Adrenal gland (tissue), 5 donors: Measurements from ENCODE around the gene PPM1J.

Experiments
- CTCF ChIP-seq, 6 experiments: fragments of 450-650 bp in 4 of 6; fragments of 200-600 bp in 2 of 6; sonication (generic) in 1 of 6; IDR thresholded peaks; 1 replicate in 5 of 6; 2 replicates in 1 of 6; pipeline versions ENCODE4 v1.5.1 to v1.8.0; 2016 to 2021; ENCODE audit warnings: antibody characterized with exemption in 6 of 6, mild to moderate bottlenecking in 2 of 6, moderate library complexity in 1 of 6
- POLR2A ChIP-seq, 2 donors: fragments of 450-650 bp; IDR thresholded peaks; one replicate each; pipeline ENCODE4 v1.6.1; 2017; ENCODE audit warnings: antibody characterized with exemption in 2 of 2, mild to moderate bottlenecking in 2 of 2, moderate library complexity in 1 of 2
- donor health status: DM: no; HTN: no; CAD: no.

GRCh38 chr1:112713466-112714312 lies 1.4 kb downstream of the PPM1J start:
- no peak for TF ChIP-seq POLR2A (IDR thresholded peaks at IDR 0.05)
- TF ChIP-seq CTCF (IDR thresholded peaks at IDR 0.05), result no peak
